Stimulated activated CD4-positive, alpha-beta T cell treated with anti-CD3 and anti-CD28 coated beads, TNF-alpha, amount 100 ng/mL, for 24 hours (primary cell): Measurements from ENCODE around the gene PRIMA1.
"Not testable (repeated sequence)": the region's sequence is repeated elsewhere in the genome, so short reads cannot be mapped to it uniquely, and the experiment has no call there.

Experiments
- DNase-seq, 3 experiments: peaks; one replicate each; pipeline ENCODE4 v3.0.0-alpha.2; 2020; ENCODE audit warnings: low read depth in 3 of 3

The PRIMA1 gene, protein sequence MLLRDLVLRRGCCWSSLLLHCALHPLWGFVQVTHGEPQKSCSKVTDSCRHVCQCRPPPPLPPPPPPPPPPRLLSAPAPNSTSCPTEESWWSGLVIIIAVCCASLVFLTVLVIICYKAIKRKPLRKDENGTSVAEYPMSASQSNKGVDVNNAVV

GRCh38 chr14:93788293-93788542 lies at the start of gene PRIMA1:
Gene PRIMA1, minus strand, starts transcription at chr14:93788485. Its CDS starts 767 bp downstream, at chr14:93787718.
- DNase-seq, result no peak

DNA sequence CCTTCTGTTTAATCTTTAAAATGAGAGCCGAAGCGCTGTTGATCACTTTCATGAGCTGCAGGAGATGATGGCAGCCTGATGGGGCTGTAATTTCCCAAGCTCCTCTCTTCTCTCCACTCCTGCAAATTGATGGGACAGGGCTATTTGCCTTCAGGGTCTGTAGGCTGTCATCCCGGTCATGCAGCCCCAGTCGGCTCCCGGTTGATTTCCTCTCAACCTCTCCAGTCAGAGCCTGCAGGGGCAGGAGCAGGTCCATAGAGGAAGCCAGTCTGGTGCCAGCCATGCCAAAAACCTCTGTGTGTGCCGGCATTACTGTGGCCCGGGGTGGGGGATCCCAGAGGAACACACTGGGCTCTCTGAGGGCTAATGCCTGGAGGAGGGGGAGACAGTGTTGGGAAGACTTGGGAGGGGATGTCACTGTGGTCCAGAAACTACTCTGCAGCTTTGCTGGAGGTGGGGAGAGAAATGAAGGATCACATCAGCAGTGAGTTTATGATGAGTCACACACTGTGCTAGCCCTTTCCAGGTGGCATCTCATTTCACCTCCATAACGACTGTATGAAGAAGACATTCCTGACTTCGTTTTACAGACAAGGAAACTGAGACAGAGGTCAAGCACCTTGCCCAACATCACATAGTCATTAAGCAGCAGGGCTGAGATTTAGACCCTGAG lies 46.5 kb upstream of the PRIMA1 start:
- no peak for DNase-seq

- DNase-seq, result no peak
Measured at GRCh38 chr14:93832665-93833064, 44.4 kb upstream of the PRIMA1 start.

GRCh38 chr14:93832081-93832480 lies 43.8 kb upstream of the PRIMA1 start:
- no peak for DNase-seq

GRCh38 chr14:93830753-93831461 lies 42.6 kb upstream of the PRIMA1 start:
- no peak for DNase-seq

DNA sequence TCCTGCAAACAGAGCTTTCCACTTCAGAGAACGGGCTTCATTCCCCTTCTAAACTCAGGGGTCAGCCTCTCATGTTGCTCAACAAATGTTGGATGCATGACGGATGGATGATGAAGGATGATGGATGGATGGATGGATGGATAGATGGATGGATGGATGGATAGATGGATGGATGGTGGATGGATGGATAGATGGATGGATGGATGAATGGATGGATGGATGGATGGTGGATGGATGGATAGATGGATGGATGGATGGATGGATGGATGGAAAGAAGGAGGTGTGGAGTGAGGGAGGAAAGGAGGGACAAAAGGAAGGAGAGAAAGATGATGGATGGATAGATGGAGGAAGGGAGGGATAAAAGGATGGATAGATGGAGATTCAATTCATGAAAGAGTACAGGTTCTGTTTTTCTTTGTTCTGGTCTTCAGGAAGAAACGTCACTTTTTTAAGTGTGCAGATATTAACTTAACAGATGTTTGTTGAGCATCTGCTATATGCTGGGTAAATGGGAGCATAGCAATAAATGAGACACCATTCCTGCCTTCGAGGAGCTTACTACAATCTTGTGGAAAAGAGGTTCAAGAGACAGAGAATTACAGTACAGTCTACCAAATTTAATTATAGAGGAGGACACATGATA lies 41.7 kb upstream of the PRIMA1 start:
- DNase-seq, result no peak

GRCh38 chr14:93825235-93825553 lies 36.9 kb upstream of the PRIMA1 start:
- no peak for DNase-seq

DNA sequence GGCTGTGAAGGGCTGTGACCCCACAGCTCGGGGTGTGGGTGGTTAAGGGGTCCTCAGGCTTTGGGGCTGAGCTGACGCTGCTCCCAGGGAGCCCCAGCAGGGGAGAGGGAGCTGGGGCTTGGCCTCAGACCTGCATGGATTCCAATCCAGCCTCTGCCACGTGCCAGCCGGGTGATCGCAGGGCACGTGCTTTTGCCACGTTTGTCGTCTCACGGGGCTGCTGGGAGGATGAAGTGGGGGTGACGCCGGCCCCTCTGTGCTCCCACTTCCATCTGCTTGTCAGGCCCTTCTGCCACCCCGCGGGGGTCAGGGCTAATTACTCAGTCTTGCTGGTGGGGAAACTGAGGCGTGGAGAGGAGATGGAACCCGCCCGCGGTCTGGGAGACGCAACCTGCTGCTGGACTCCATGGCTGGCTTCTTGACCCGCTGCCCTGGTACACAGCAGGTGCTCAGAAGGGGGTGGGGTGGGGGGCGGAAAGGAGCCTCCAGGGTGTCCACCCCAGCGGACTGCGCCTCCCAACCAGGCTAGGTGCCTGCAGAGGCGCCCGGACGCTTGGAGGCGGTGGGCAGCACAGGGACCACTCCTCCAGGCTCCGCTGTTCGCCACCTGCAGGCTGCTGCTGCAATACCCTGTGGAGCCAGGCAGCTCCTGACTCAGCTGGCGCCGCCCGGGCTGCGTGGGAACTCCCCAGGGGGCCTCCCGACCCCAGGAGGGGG lies 36.4 kb upstream of the PRIMA1 start:
- DNase-seq, result no peak

DNA sequence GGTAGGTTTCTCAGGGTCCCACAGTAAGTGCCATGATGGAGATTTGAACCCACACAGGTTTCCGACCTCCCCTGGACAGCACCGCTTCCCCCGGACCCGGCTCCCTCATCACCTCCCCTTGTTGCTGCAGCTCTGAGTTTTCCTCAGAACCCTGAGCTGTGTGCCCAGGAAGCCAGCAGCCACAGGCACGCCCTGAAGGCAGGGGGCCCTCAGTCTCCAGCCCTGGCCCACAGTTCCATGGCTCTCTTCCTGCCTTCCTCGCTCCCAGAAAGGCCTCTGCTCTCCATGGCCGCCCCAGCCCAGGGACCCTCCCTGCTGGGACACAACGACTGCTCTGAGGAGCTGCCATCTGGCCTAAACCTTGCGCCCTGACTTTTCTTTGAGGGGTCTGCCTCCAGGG lies 35.8 kb upstream of the PRIMA1 start:
- DNase-seq, result no peak

- no peak for DNase-seq
Measured at GRCh38 chr14:93821051-93821450, 32.8 kb upstream of the PRIMA1 start.

DNA sequence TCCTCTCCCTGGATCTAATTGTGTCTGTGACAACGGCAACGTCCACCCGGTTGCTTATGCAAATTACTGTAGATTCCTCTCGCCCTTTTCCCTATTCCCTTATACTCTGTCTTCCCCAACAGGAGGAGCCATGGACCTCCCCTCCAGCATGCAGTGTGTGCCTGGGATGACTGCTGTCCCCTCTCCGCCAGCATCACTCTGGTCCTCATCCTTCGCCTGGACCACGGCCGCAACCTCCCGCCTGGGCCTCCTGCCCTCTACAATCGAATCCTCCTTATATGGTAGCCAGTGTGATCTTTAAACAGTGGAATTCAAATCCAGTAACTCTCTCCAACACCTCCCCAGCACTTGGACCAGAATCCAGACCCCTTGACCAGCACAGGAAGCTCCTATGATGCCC lies 30.6 kb upstream of the PRIMA1 start:
- DNase-seq, result no peak

DNA sequence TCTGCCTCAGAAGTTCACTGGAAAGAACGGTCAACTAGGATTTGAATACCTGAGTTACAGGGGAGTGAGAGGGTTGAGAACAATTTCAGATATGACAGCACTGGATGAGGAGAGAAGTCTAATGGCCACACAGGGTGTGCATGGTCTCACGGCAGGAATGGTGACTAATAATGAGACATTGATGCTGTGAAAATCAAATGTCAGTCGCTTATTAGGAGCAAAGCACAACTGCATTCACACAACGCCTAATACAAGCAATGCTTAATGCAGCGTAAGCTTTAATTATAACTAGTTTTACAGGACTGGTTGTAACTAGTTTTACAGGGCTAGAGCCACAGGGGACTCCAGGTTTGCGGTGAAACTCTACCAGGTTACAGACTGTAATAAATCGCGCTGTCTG lies 23.4 kb upstream of the PRIMA1 start:
- no peak for DNase-seq

DNA sequence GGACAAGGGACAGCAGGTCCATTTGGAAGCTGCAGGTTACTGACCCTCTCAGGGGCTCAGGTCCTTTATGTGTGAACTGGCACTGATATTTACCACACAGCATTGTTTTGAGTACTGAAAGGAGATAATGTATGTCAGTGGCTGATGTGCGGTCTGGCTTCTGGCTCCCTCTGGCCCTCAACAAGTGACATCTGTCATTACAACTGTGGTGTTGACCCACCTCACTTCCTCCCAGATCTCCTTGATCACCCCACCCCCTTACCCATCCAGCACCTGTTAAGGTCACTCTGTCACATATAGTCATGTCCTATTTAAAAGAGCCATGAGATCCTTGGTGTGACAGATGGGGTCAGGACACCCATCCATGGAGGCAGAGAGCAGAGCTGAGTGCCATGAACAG lies 22.7 kb upstream of the PRIMA1 start:
- DNase-seq, result no peak

- DNase-seq, result not testable (repeated sequence)
Measured at GRCh38 chr14:93809491-93810420, 21.5 kb upstream of the PRIMA1 start.

- DNase-seq, result no peak
Measured at GRCh38 chr14:93804654-93805053, 16.4 kb upstream of the PRIMA1 start.

- DNase-seq, result no peak
Measured at GRCh38 chr14:93803408-93804318, 15.4 kb upstream of the PRIMA1 start.

GRCh38 chr14:93799989-93800921 lies 12.0 kb upstream of the PRIMA1 start:
- DNase-seq, result no peak

DNA sequence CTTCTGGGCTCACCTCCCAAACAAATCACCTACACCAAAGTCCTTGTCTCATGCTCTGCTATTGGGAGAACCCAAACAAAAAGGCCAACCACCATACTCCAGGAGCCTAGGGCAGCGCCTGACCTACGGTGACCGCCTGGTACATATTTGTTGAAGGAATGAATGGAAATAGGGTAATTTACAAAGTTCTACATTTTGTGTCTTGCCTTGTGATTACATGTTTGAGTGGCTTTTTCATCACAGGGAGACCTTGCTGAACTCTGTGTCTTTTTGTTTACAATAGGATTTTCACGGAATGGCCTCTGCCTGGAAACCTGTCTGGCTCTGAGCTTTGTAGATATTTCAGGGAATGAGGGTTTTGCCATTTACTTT lies 11.3 kb upstream of the PRIMA1 start:
- DNase-seq, result no peak

GRCh38 chr14:93797536-93797935 lies 9.3 kb upstream of the PRIMA1 start:
- no peak for DNase-seq
